GM23338 (cell line): ENCODE results near the gene TBC1D14. TPM values are rescaled to one million over a fixed set of nuclear protein-coding genes. Genes with fewer than 3 reads are reported as not detected.

Experiments used
- ATAC-seq: fragments of 200-7000 bp; cut with Tn5 transposase; 3 replicates; pipeline ENCODE4 v1.9.1; 2020
- DNase-seq: peaks from one replicate; pipeline ENCODE4 v3.0.0-alpha.2; 2015; ENCODE audit warnings: low spot score
- H2AFZ ChIP-seq: fragments of 200-600 bp; sonication (generic); 2 replicates; pipeline ENCODE4 v1.8.0; 2016; ENCODE audit warnings: antibody characterized with exemption, mild to moderate bottlenecking, moderate library complexity
- H3F3A ChIP-seq: fragments of 200-600 bp; sonication (generic); replicated peaks from 2 replicates; pipeline ENCODE4 v1.8.0; 2017; ENCODE audit warnings: antibody characterized with exemption, mixed run types, low read depth
- H3K27ac ChIP-seq: fragments of 200-600 bp; sonication (generic); 2 replicates; pipeline ENCODE4 v1.6.1; 2016; ENCODE audit warnings: low read depth
- H3K27me3 ChIP-seq: fragments of 200-600 bp; sonication (generic); 2 replicates; pipeline ENCODE4 v1.8.0; 2016; ENCODE audit warnings: mild to moderate bottlenecking, mixed run types, moderate library complexity; ENCODE audit not compliant: insufficient read depth
- H3K36me3 ChIP-seq: fragments of 200-600 bp; sonication (generic); 2 replicates; pipeline ENCODE4 v1.8.0; 2016; ENCODE audit warnings: mild to moderate bottlenecking; ENCODE audit not compliant: insufficient read depth
- H3K4me1 ChIP-seq: fragments of 200-600 bp; sonication (generic); 2 replicates; pipeline ENCODE4 v1.8.0; 2016; ENCODE audit warnings: mild to moderate bottlenecking, moderate library complexity; ENCODE audit not compliant: insufficient read depth
- H3K4me2 ChIP-seq: fragments of 200-600 bp; sonication (generic); 2 replicates; pipeline ENCODE4 v1.7.1; 2017; ENCODE audit warnings: mixed run types
- H3K4me3 ChIP-seq: fragments of 200-600 bp; sonication (generic); 2 replicates; pipeline ENCODE4 v1.6.1; 2016; ENCODE audit warnings: mixed run types
- H3K79me2 ChIP-seq: fragments of 200-600 bp; sonication (generic); replicated peaks from 2 replicates; pipeline ENCODE4 v1.8.0; 2017; ENCODE audit warnings: mild to moderate bottlenecking; ENCODE audit not compliant: insufficient read depth
- H3K9me2 ChIP-seq: fragments of 200-600 bp; sonication (generic); 2 replicates; pipeline ENCODE4 v1.8.0; 2017; ENCODE audit not compliant: insufficient read depth
- H4K20me1 ChIP-seq: fragments of 200-600 bp; sonication (generic); replicated peaks from 2 replicates; pipeline ENCODE4 v1.8.0; 2017; ENCODE audit warnings: mild to moderate bottlenecking; ENCODE audit not compliant: insufficient read depth
- H3K27ac Mint-ChIP-seq: 2 replicates; pipeline ENCODE4 v1.8.0; 2020; ENCODE audit warnings: inconsistent platforms, mild to moderate bottlenecking, moderate library complexity, mixed read lengths
- H3K27me3 Mint-ChIP-seq: 3 replicates; pipeline ENCODE4 v1.8.0; 2022; ENCODE audit warnings: low read depth, mild to moderate bottlenecking, moderate library complexity, mixed read lengths, inconsistent platforms; ENCODE audit not compliant: insufficient read depth, poor library complexity
- H3K36me3 Mint-ChIP-seq: 3 replicates; pipeline ENCODE4 v1.8.0; 2021; ENCODE audit warnings: low read depth, mild to moderate bottlenecking, inconsistent platforms, moderate library complexity, mixed read lengths
- H3K4me1 Mint-ChIP-seq: 3 replicates; pipeline ENCODE4 v1.8.0; 2020; ENCODE audit warnings: mild to moderate bottlenecking, inconsistent platforms, mixed read lengths
- H3K4me3 Mint-ChIP-seq: 3 replicates; pipeline ENCODE4 v1.8.0; 2021; ENCODE audit warnings: moderate library complexity, mild to moderate bottlenecking, inconsistent platforms, mixed read lengths
- H3K9me3 Mint-ChIP-seq: 3 replicates; pipeline ENCODE4 v1.8.0; 2020; ENCODE audit warnings: moderate library complexity, mild to moderate bottlenecking, inconsistent platforms, mixed read lengths
- ETS1 ChIP-seq: IDR thresholded peaks from 2 replicates; pipeline ENCODE4 v1.6.1; 2016; ENCODE audit warnings: antibody characterized with exemption
- EZH2 ChIP-seq: fragments of 200-600 bp; sonication (generic); IDR thresholded peaks from one replicate; pipeline ENCODE4 v1.8.0; 2017; ENCODE audit warnings: antibody characterized with exemption, mild to moderate bottlenecking, low read depth; ENCODE audit not compliant: unreplicated experiment
- EZH2phosphoT487 ChIP-seq: fragments of 200-600 bp; sonication (generic); IDR thresholded peaks from one replicate; pipeline ENCODE4 v1.8.1; 2018; ENCODE audit warnings: antibody characterized with exemption; ENCODE audit not compliant: unreplicated experiment
- JUNB ChIP-seq: IDR thresholded peaks from one replicate; pipeline ENCODE4 v1.6.1; 2016; ENCODE audit warnings: antibody characterized with exemption; ENCODE audit not compliant: unreplicated experiment
- NANOG ChIP-seq: IDR thresholded peaks from 2 replicates; pipeline ENCODE4 v1.6.1; 2016; ENCODE audit warnings: antibody characterized with exemption, borderline replicate concordance
- STAT1 ChIP-seq: IDR thresholded peaks from one replicate; pipeline ENCODE4 v1.6.1; 2016; ENCODE audit warnings: antibody characterized with exemption; ENCODE audit not compliant: unreplicated experiment
- ZNF114 ChIP-seq: fragments of 250-450 bp; sonication (Bioruptor Pico); IDR thresholded peaks from 2 replicates; pipeline ENCODE4 v1.5.0; 2020; ENCODE audit warnings: mild to moderate bottlenecking, moderate library complexity
- ZNF331 ChIP-seq: fragments of 250-450 bp; sonication (Bioruptor Pico); IDR thresholded peaks from 2 replicates; pipeline ENCODE4 v1.5.0; 2020; ENCODE audit warnings: low read depth, mild to moderate bottlenecking, moderate library complexity
- polyA plus RNA-seq: library from polyadenylated mRNA; unstranded; fragments of >200 nt; fragmentation: Nextera tagmentation; extraction: Ambion mirVana; gene quantifications from 2 replicates; pipeline ENCODE4 v1.2.1, GENCODE V29; 2016
- total RNA-seq: library from RNA; depleted of rRNA; stranded (reverse); fragments of >200 nt; shearing (Covaris generic); gene quantifications from 2 replicates; pipeline ENCODE4 v1.2.3, GENCODE V29; 2014
- TF ChIP-seq, protein P1 (sequence below), 2 experiments: fragments of 200-600 bp in 1 of 2; sonication (generic) in 1 of 2; conservative IDR thresholded peaks; 2 replicates each; pipeline versions ENCODE4 v1.5.1 to v1.6.1; 2016 to 2017; ENCODE audit warnings: antibody characterized with exemption in 2 of 2, low read depth in 2 of 2, mild to moderate bottlenecking in 2 of 2, moderate library complexity in 1 of 2
- TF ChIP-seq, protein P2 (sequence below): IDR thresholded peaks from one replicate; pipeline ENCODE4 v1.6.1; 2018; ENCODE audit warnings: antibody characterized with exemption; ENCODE audit not compliant: unreplicated experiment

The TBC1D14 gene
- total and polyA plus RNA-seq, 2 experiments from 2014 or later = 18.2 to 59.7 TPM

DNA sequence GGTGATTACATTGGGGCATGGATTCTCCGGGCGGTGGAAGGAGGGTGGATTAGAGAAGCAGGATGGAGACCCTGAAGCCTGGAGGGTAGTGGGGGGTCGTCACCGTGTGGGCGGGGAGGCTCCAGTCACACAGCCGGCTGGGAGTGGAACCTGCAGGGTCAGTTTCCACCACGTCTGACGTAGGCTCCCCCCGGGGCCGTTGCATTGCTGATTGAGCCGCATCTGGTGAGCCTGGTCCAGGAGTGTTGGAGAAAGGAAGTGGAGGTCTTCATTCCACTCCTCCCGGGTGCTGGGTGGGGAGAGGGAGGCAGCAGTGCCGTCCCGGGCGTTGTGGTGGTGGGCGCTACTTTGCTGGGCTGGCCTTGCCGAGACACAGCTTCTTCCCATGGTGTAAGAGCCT is 28.1 kb downstream of the TBC1D14 start (continued):
- TF ChIP-seq, protein P1, sequence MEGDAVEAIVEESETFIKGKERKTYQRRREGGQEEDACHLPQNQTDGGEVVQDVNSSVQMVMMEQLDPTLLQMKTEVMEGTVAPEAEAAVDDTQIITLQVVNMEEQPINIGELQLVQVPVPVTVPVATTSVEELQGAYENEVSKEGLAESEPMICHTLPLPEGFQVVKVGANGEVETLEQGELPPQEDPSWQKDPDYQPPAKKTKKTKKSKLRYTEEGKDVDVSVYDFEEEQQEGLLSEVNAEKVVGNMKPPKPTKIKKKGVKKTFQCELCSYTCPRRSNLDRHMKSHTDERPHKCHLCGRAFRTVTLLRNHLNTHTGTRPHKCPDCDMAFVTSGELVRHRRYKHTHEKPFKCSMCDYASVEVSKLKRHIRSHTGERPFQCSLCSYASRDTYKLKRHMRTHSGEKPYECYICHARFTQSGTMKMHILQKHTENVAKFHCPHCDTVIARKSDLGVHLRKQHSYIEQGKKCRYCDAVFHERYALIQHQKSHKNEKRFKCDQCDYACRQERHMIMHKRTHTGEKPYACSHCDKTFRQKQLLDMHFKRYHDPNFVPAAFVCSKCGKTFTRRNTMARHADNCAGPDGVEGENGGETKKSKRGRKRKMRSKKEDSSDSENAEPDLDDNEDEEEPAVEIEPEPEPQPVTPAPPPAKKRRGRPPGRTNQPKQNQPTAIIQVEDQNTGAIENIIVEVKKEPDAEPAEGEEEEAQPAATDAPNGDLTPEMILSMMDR (conservative IDR thresholded peaks at IDR 0.05; ENCODE audit: low read depth in 2 of 2) = no peak
- TF ChIP-seq ZNF114 (CRISPR knock-in tag) (no peak), EZH2 (no peak), STAT1 (no peak), EZH2phosphoT487 (no peak), ETS1 (no peak), JUNB (no peak)

- Histone ChIP-seq H3K79me2 (peaks cover 34% of the 10 kb centered on the region), H3K27ac (no peak overlapping the region), H2AFZ (no peak overlapping the region), H4K20me1 (peaks cover 7% of the 10 kb centered on the region), H3K36me3 (no peaks in the 10 kb centered on the region), H3K4me1 (peaks cover 19% of the 10 kb centered on the region), H3K27me3 (no peaks in the 10 kb centered on the region), H3K9me2 (no peaks in the 10 kb centered on the region), H3K4me2 (no peak overlapping the region), H3K4me3 (no peak overlapping the region), H3F3A (0 out of 2 replicates have a peak, but pooled peaks cover 4% of the 10 kb centered on the region)
- Mint-ChIP-seq H3K27me3 (peaks cover 4% of the 10 kb centered on the region), H3K4me1 (peaks cover 50% of the 10 kb centered on the region), H3K9me3 (no peaks in the 10 kb centered on the region), H3K27ac (no peak overlapping the region; the same call in 1 of the 2 replicates), H3K36me3 (peaks cover 11% of the 10 kb centered on the region), H3K4me3 (no peak overlapping the region)
- ATAC-seq (no peak), DNase-seq (no peak)
- TF ChIP-seq ZNF331 (CRISPR knock-in tag) (no peak), NANOG (no peak), ETS1 (no peak), ZNF114 (CRISPR knock-in tag) (no peak), EZH2 (no peak), EZH2phosphoT487 (no peak)
- TF ChIP-seq, protein P1 (conservative IDR thresholded peaks at IDR 0.05; ENCODE audit: low read depth in 2 of 2) = no peak
- TF ChIP-seq, protein P2, sequence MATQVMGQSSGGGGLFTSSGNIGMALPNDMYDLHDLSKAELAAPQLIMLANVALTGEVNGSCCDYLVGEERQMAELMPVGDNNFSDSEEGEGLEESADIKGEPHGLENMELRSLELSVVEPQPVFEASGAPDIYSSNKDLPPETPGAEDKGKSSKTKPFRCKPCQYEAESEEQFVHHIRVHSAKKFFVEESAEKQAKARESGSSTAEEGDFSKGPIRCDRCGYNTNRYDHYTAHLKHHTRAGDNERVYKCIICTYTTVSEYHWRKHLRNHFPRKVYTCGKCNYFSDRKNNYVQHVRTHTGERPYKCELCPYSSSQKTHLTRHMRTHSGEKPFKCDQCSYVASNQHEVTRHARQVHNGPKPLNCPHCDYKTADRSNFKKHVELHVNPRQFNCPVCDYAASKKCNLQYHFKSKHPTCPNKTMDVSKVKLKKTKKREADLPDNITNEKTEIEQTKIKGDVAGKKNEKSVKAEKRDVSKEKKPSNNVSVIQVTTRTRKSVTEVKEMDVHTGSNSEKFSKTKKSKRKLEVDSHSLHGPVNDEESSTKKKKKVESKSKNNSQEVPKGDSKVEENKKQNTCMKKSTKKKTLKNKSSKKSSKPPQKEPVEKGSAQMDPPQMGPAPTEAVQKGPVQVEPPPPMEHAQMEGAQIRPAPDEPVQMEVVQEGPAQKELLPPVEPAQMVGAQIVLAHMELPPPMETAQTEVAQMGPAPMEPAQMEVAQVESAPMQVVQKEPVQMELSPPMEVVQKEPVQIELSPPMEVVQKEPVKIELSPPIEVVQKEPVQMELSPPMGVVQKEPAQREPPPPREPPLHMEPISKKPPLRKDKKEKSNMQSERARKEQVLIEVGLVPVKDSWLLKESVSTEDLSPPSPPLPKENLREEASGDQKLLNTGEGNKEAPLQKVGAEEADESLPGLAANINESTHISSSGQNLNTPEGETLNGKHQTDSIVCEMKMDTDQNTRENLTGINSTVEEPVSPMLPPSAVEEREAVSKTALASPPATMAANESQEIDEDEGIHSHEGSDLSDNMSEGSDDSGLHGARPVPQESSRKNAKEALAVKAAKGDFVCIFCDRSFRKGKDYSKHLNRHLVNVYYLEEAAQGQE = no peak
Measured at GRCh38 chr4:6938237-6938636, 28.6 kb downstream of the TBC1D14 start.
